Measurements from ENCODE around the gene ELN. TPM values are rescaled to one million over a fixed set of nuclear protein-coding genes. Genes with fewer than 3 reads are reported as not detected.

Gene ELN
- total and polyA plus RNA-seq, 2 of the 8 experiments (the other 6 are each of a cell fraction or from before 2014, with no cell fraction given): 5.1 to 5.6 TPM

DNA sequence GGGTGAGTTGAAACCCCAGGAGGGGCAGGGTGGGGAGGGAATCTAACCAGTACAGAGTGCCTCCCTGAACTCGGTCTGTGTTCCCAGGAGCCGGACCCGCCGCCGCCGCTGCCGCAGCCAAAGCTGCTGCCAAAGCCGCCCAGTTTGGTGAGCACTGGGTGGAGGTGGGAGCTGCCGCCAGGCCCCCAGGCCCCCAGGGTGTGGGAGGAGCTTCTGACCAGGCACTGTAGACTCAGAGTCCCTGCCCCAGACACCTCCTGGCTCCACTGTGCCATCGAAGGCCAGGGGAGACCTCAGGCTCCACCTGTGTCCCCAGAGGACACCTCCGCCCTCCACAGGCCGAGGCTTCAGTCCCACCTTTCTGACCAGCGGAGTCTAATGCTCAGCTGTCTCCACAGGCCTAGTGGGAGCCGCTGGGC is 35.3 kb downstream of the ELN start:
- H4K5ac ChIP-seq (ENCODE audit: insufficient read length, low read depth, low read length): no peak overlapping the region
- H4K20me1 ChIP-seq (replicated peaks in 1 of 2; ENCODE audit: control insufficient read depth in 1 of 2, insufficient read depth in 2 of 2, low read length in 2 of 2): no peaks in the 10 kb centered on the region
- H2AFZ ChIP-seq (ENCODE audit: low read length): no peak overlapping the region
- no peak overlapping the region for H2BK5ac ChIP-seq (ENCODE audit: low read depth, low read length)
- no peak for DNase-seq (ENCODE audit: low read depth in 1 of 2, low spot score in 2 of 2)
- peaks cover 0 to 9% (median 3%) of the 10 kb centered on the region in 4 experiments; a peak in 3 of 7 replicates for H3K4me1 ChIP-seq (replicated peaks in 1 of 4; ENCODE audit: control insufficient read depth in 3 of 4, insufficient read depth in 4 of 4, low read length in 3 of 4)
- H2BK20ac ChIP-seq (ENCODE audit: low read length): no peak overlapping the region
- H2BK12ac ChIP-seq (ENCODE audit: low read depth, low read length): no peak overlapping the region
- H2BK15ac ChIP-seq (ENCODE audit: low read length): no peak overlapping the region
- H3K27ac ChIP-seq (ENCODE audit: low read depth, low read length): no peak overlapping the region
- no peak overlapping the region for H3K18ac ChIP-seq (ENCODE audit: extremely low read depth, low read length)
- no peak overlapping the region for H3K56ac ChIP-seq (replicated peaks; ENCODE audit: insufficient read length, low read depth, low read length)
- no peak overlapping the region for H3K9ac ChIP-seq (replicated peaks in 1 of 4; ENCODE audit: extremely low read depth in 1 of 4, low read depth in 3 of 4, low read length in 3 of 4)
- CTCF ChIA-PET (ENCODE audit: partially characterized antibody): interaction anchor here (1.6 to 1.8 kb wide), 2 partner anchors 9 to 130 kb away, joined by 3 to 6 read pairs; no protein-coding TSS in a partner anchor
- no peaks in the 10 kb centered on the region for H3K23me2 ChIP-seq (ENCODE audit: low read depth, low read length)
- H4K91ac ChIP-seq (replicated peaks; ENCODE audit: insufficient read length, low read length): no peak overlapping the region
- H3K27me3 ChIP-seq (replicated peaks in 1 of 4; ENCODE audit: control insufficient read depth in 3 of 4, extremely low read depth in 1 of 4, insufficient read depth in 3 of 4, low read length in 3 of 4): no peaks in the 10 kb centered on the region
- H3K79me1 ChIP-seq (ENCODE audit: low read depth, low read length): no peaks in the 10 kb centered on the region
- no peaks in the 10 kb centered on the region for H3K9me3 ChIP-seq (ENCODE audit: insufficient read depth in 2 of 2, low read depth in 1 of 2, low read length in 1 of 2)
- H3K36me3 ChIP-seq (ENCODE audit: control insufficient read depth in 2 of 4, insufficient read depth in 4 of 4, low read length in 3 of 4): no peaks in the 10 kb centered on the region
- H3K4me2 ChIP-seq (ENCODE audit: insufficient read depth in 1 of 2, low read depth in 2 of 2, low read length in 2 of 2): no peak overlapping the region
- no peak overlapping the region for H2BK120ac ChIP-seq (replicated peaks; ENCODE audit: low read depth, low read length)
- H2AK5ac ChIP-seq (ENCODE audit: low read depth, low read length): 0 out of 2 replicates have a peak overlapping the region, but pooled peaks have one; percentile 53
- peak overlapping the region; percentile 25 for H4K8ac ChIP-seq (ENCODE audit: extremely low read depth, insufficient read depth, low read length)
- WGBS, 2 experiments (ENCODE audit: extremely low coverage in 1 of 2, insufficient coverage in 1 of 2, insufficient read length in 1 of 2, insufficient replicate concordance in 2 of 2, low coverage in 1 of 2, low lambda C conversion rate in 2 of 2, missing lambda C conversion rate in 1 of 2): 91% methylated on average over 14 of the region's 14 CpGs; no CpG with 5 or more reads in 1 of the 2 experiments
- POLR2A ChIA-PET (ENCODE audit: partially characterized antibody): no interaction called here
- H3K79me2 ChIP-seq (ENCODE audit: control insufficient read depth in 1 of 2, insufficient read depth in 2 of 2, low read length in 2 of 2): no peaks in the 10 kb centered on the region
- no peak overlapping the region for H3K23ac ChIP-seq (ENCODE audit: insufficient read length)
- H3K4me3 ChIP-seq (ENCODE audit: extremely low read depth in 1 of 4, insufficient read depth in 2 of 4, low read depth in 3 of 4, low read length in 4 of 4): no peak overlapping the region
- no peak overlapping the region for H3K4ac ChIP-seq (replicated peaks; ENCODE audit: insufficient read length, low read depth, low read length)
- no peak overlapping the region for H3K14ac ChIP-seq (ENCODE audit: insufficient read length)
- FAIRE-seq: no peak
- TF ChIP-seq SIX5 (IDR thresholded peaks at IDR 0.05; ENCODE audit: low read depth, low read length) (no peak), RAD21 (IDR thresholded peaks at IDR 0.05 in 1 of 2, conservative IDR thresholded peaks at IDR 0.05 in 1 of 2; ENCODE audit: low read depth in 2 of 2, low read length in 2 of 2) (no peak), TEAD4 (IDR thresholded peaks at IDR 0.05; ENCODE audit: low read depth, low read length) (no peak), TBP (IDR thresholded peaks at IDR 0.05; ENCODE audit: low read depth, low read length) (no peak), POLR2AphosphoS5 (IDR thresholded peaks at IDR 0.05; ENCODE audit: low read depth, low read length) (no peak), FOSL1 (IDR thresholded peaks at IDR 0.05; ENCODE audit: insufficient read depth, low read depth, low read length) (no peak), KDM5A (IDR thresholded peaks at IDR 0.05; ENCODE audit: low read length) (no peak), KDM1A (IDR thresholded peaks at IDR 0.05; ENCODE audit: borderline replicate concordance, low read length) (no peak), TCF12 (IDR thresholded peaks at IDR 0.05; ENCODE audit: low read depth, low read length) (no peak), EP300 (IDR thresholded peaks at IDR 0.05; ENCODE audit: borderline replicate concordance in 1 of 2, low read depth in 2 of 2, low read length in 2 of 2) (no peak)
- TF ChIP-seq, protein P1, sequence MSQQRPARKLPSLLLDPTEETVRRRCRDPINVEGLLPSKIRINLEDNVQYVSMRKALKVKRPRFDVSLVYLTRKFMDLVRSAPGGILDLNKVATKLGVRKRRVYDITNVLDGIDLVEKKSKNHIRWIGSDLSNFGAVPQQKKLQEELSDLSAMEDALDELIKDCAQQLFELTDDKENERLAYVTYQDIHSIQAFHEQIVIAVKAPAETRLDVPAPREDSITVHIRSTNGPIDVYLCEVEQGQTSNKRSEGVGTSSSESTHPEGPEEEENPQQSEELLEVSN (IDR thresholded peaks at IDR 0.05): no peak
